Measurements from ENCODE around the gene EFHC1.

Gene EFHC1

DNA sequence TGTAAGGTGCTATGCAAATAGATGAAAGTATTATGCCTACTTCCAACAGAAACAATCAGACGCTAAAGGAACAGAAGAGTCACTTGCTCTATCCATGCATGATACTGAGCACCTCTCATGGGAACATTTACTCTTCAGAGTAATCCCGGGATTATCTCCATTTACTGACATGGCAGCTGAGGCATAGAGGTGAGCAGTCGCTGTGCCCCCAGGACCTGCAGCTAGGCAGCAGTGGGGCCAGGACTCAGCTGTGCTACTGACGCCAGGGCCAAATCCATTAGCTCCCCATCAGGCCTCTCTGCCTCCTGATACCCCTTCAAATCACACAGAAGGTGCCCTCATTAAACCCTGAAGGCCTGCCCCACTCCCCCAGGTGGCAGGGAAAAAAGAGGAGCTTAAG is 104.8 kb downstream of the EFHC1 start:
- no peaks in the 10 kb centered on the region; the same call in 1 of the 2 replicates for H3K36me3 ChIP-seq (replicated peaks; ENCODE audit: insufficient read depth, low read length)
- no peak overlapping the region for H2AFZ ChIP-seq (ENCODE audit: low read length)
- H3K4me3 ChIP-seq (ENCODE audit: low read length): no peak overlapping the region
- peaks cover 86% of the 10 kb centered on the region for H3K79me2 ChIP-seq (ENCODE audit: low read length)
- H3K9ac ChIP-seq (ENCODE audit: low read length): no peak overlapping the region
- H3K4me1 ChIP-seq (ENCODE audit: low read length): peaks cover 54% of the 10 kb centered on the region
- H4K20me1 ChIP-seq (ENCODE audit: insufficient read depth, low read length): no peaks in the 10 kb centered on the region
- TF ChIP-seq, protein P1, sequence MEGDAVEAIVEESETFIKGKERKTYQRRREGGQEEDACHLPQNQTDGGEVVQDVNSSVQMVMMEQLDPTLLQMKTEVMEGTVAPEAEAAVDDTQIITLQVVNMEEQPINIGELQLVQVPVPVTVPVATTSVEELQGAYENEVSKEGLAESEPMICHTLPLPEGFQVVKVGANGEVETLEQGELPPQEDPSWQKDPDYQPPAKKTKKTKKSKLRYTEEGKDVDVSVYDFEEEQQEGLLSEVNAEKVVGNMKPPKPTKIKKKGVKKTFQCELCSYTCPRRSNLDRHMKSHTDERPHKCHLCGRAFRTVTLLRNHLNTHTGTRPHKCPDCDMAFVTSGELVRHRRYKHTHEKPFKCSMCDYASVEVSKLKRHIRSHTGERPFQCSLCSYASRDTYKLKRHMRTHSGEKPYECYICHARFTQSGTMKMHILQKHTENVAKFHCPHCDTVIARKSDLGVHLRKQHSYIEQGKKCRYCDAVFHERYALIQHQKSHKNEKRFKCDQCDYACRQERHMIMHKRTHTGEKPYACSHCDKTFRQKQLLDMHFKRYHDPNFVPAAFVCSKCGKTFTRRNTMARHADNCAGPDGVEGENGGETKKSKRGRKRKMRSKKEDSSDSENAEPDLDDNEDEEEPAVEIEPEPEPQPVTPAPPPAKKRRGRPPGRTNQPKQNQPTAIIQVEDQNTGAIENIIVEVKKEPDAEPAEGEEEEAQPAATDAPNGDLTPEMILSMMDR (IDR thresholded peaks at IDR 0.05; ENCODE audit: low read length): no peak
- no peak for TF ChIP-seq EZH2 (optimal IDR thresholded peaks at IDR 0.05; ENCODE audit: low read depth, low read length)
- TF ChIP-seq EZH2phosphoT487 (IDR thresholded peaks at IDR 0.05; ENCODE audit: low read length): no peak
- H3K27ac ChIP-seq (ENCODE audit: low read length): peak overlapping the region; percentile 14; the same call in 1 of the 2 replicates
- no peaks in the 10 kb centered on the region for H3K9me2 ChIP-seq (replicated peaks; ENCODE audit: insufficient read depth, low read length)
- H3K9me3 ChIP-seq (replicated peaks; ENCODE audit: insufficient read depth, low read length): no peaks in the 10 kb centered on the region
- H3K27me3 ChIP-seq (replicated peaks; ENCODE audit: insufficient read depth, low read length): no peaks in the 10 kb centered on the region
- H3F3A ChIP-seq (ENCODE audit: insufficient read depth, low read length): peaks cover 16% of the 10 kb centered on the region
- no peak overlapping the region for H3K4me2 ChIP-seq (ENCODE audit: low read depth, low read length)
- no peak for DNase-seq

DNA sequence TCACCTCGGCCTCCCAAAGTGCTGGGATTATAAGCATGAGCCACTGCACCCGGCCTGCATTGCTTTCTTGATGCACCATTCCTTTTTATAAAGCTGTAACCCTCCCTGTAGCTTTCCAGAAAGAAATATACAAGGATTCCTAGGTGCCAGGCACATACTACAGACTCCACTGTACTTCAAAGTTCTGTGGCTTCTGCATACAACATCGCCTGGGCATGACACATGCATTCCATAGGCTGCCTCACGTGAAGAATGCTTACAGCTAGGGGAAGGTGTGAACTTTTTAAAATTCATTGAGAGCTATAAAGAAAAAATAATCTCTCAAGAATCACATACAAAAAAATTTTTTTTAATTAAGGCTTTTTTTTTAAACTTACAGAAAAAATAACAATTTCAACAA is 106.5 kb downstream of the EFHC1 start:
- Histone ChIP-seq H2AFZ (ENCODE audit: low read length) (no peak overlapping the region), H3K9me2 (replicated peaks; ENCODE audit: insufficient read depth, low read length) (no peaks in the 10 kb centered on the region), H3K4me2 (ENCODE audit: low read depth, low read length) (no peak overlapping the region), H3K4me1 (ENCODE audit: low read length) (peaks cover 67% of the 10 kb centered on the region), H3K9ac (ENCODE audit: low read length) (no peak overlapping the region), H3K27me3 (replicated peaks; ENCODE audit: insufficient read depth, low read length) (no peaks in the 10 kb centered on the region), H3K36me3 (replicated peaks; ENCODE audit: insufficient read depth, low read length) (no peaks in the 10 kb centered on the region; the same call in 1 of the 2 replicates), H3F3A (ENCODE audit: insufficient read depth, low read length) (peaks cover 33% of the 10 kb centered on the region), H4K20me1 (ENCODE audit: insufficient read depth, low read length) (no peaks in the 10 kb centered on the region), H3K9me3 (replicated peaks; ENCODE audit: insufficient read depth, low read length) (no peaks in the 10 kb centered on the region), H3K79me2 (ENCODE audit: low read length) (peaks cover 88% of the 10 kb centered on the region), H3K4me3 (ENCODE audit: low read length) (no peak overlapping the region), H3K27ac (ENCODE audit: low read length) (no peak overlapping the region)
- TF ChIP-seq EZH2phosphoT487 (IDR thresholded peaks at IDR 0.05; ENCODE audit: low read length): no peak
- TF ChIP-seq, protein P1 (IDR thresholded peaks at IDR 0.05; ENCODE audit: low read length): no peak
- TF ChIP-seq EZH2 (optimal IDR thresholded peaks at IDR 0.05; ENCODE audit: low read depth, low read length): no peak
- DNase-seq: no peak

DNA sequence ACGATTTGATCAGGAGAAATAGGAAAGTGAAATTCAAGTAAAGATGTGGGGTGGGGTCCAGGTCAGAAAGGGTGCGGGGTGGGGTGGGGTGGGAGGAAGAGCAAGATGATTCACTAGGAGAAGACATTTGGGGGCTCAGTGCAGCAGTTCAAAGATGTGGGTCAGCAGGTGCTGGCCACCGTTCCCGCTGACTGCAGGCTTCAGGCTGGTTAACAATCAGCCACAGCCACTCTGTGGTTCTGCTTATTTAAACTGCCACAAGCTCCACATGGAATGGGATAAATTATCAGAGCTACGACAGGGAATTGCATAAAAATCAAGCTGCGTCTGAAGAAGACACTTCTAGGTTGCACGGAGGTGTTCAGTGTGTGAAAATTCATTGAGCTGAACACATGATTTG is 107.3 kb downstream of the EFHC1 start:
- Histone ChIP-seq H2AFZ (ENCODE audit: low read length) (no peak overlapping the region), H3K4me3 (ENCODE audit: low read length) (no peak overlapping the region), H3K9ac (ENCODE audit: low read length) (no peak overlapping the region), H3K4me1 (ENCODE audit: low read length) (peaks cover 75% of the 10 kb centered on the region), H3K27me3 (replicated peaks; ENCODE audit: insufficient read depth, low read length) (no peaks in the 10 kb centered on the region), H3K36me3 (replicated peaks; ENCODE audit: insufficient read depth, low read length) (no peaks in the 10 kb centered on the region), H3K27ac (ENCODE audit: low read length) (no peak overlapping the region), H4K20me1 (ENCODE audit: insufficient read depth, low read length) (no peaks in the 10 kb centered on the region), H3K9me3 (replicated peaks; ENCODE audit: insufficient read depth, low read length) (no peaks in the 10 kb centered on the region), H3K9me2 (replicated peaks; ENCODE audit: insufficient read depth, low read length) (no peaks in the 10 kb centered on the region), H3K4me2 (ENCODE audit: low read depth, low read length) (no peak overlapping the region), H3K79me2 (ENCODE audit: low read length) (peaks cover 88% of the 10 kb centered on the region), H3F3A (ENCODE audit: insufficient read depth, low read length) (peaks cover 41% of the 10 kb centered on the region)
- TF ChIP-seq EZH2phosphoT487 (IDR thresholded peaks at IDR 0.05; ENCODE audit: low read length) (no peak), EZH2 (optimal IDR thresholded peaks at IDR 0.05; ENCODE audit: low read depth, low read length) (no peak)
- TF ChIP-seq, protein P1 (IDR thresholded peaks at IDR 0.05; ENCODE audit: low read length): no peak
- DNase-seq: no peak
